ENCODE results near the gene TANC1. TPM values are rescaled to one million over a fixed set of nuclear protein-coding genes. Genes with fewer than 3 reads are reported as not detected.
A peak's percentile ranks its signal among the peaks of the same experiment; 100 is the strongest.

Gene TANC1
- total and polyA plus RNA-seq, 2 of the 4 experiments (the other 2 are of a cell fraction) = 10.2 to 12.9 TPM

DNA sequence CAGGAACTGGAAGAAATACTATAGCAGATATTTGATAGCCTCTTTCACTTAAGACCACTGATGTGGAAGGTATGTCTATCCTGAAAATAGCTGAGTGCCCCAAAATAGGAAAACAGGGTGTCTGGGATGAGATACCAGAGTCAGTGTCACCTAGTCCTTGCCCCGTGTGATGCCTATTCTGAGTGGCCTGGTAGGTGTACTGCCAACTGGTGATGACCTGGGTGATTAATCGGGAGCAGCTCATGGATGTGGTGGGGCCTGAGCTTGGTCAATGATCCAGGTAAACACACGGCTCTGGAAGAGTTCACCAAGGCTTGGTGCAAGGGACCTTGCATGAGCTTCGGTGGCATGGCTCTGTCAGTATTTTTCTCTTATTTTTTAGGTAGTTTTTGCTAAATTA, 95.2 kb downstream of the TANC1 start:
- Histone ChIP-seq H3K4me2 (ENCODE audit: low read depth, low read length) (no peak overlapping the region), H3K56ac (ENCODE audit: extremely low read depth, insufficient read depth, low read length) (no peak overlapping the region), H2BK15ac (ENCODE audit: low read depth, low read length) (no peak overlapping the region), H3K36me3 (ENCODE audit: control insufficient read depth, insufficient read depth, low read length) (peaks cover 6% of the 10 kb centered on the region), H3K27me3 (ENCODE audit: control insufficient read depth, insufficient read depth, low read length) (no peaks in the 10 kb centered on the region), H2BK20ac (ENCODE audit: low read depth, low read length) (no peak overlapping the region), H2BK120ac (ENCODE audit: low read depth, low read length) (no peak overlapping the region), H2AFZ (replicated peaks; ENCODE audit: low read length, poor library complexity) (no peak overlapping the region), H2BK5ac (ENCODE audit: low read depth, low read length, poor library complexity, severe bottlenecking) (no peak overlapping the region), H3K9me1 (ENCODE audit: insufficient read depth, low read length) (peaks cover 16% of the 10 kb centered on the region; the same call in 1 of the 2 replicates), H4K91ac (ENCODE audit: insufficient read depth, low read depth, low read length) (0 out of 2 replicates have a peak overlapping the region, but pooled peaks have one; percentile 1), H3K27ac (ENCODE audit: insufficient read depth, low read length) (no peak overlapping the region), H2AK9ac (replicated peaks; ENCODE audit: low read depth, low read length, poor library complexity) (no peak overlapping the region), H4K8ac (ENCODE audit: low read depth in 2 of 2, low read length in 2 of 2) (no peak overlapping the region), H3K4me3 (ENCODE audit: insufficient read depth, low read depth, low read length) (no peak overlapping the region), H4K5ac (ENCODE audit: low read depth, low read length) (0 out of 2 replicates have a peak overlapping the region, but pooled peaks have one; percentile 36), H3K9me3 (ENCODE audit: control insufficient read depth, insufficient read depth, low read length) (no peaks in the 10 kb centered on the region), H3K79me1 (ENCODE audit: low read depth in 1 of 2, low read length in 2 of 2) (peaks cover 12 to 43% of the 10 kb centered on the region in 2 experiments), H3K23ac (ENCODE audit: low read depth, low read length) (no peak overlapping the region), H2AK5ac (ENCODE audit: low read depth, low read length) (no peak overlapping the region; the same call in 1 of the 2 replicates), H3K14ac (replicated peaks; ENCODE audit: low read depth, low read length) (peak overlapping the region; percentile 36; the same call in 1 of the 2 replicates), H3K4ac (ENCODE audit: low read depth, low read length) (peak overlapping the region; percentile 20; the same call in 1 of the 2 replicates), H3K4me1 (ENCODE audit: control insufficient read depth, insufficient read depth, low read length) (peaks cover 12% of the 10 kb centered on the region), H3K9ac (ENCODE audit: low read depth, low read length) (no peak overlapping the region), H3K18ac (ENCODE audit: low read depth, low read length) (no peak overlapping the region), H4K20me1 (ENCODE audit: insufficient read depth, low read length) (no peaks in the 10 kb centered on the region)
- in situ Hi-C loops (cut with MboI; ENCODE audit: low sequenced_read_pairs) (no loop called here), dilution Hi-C loops (cut with HindIII; ENCODE audit: low sequenced_read_pairs, unreplicated experiment) (no loop called here), intact Hi-C loops (cut with micrococcal nuclease) (no loop called here)
- ChIA-PET POLR2A (ENCODE audit: unreplicated experiment) (no interaction called here), CTCF (interaction anchor here (0.7 kb wide), 1 partner anchor 921 kb away, joined by 5 read pairs; no protein-coding TSS in a partner anchor)
- no peak for DNase-seq
- WGBS, 2 experiments (ENCODE audit: extremely low coverage in 2 of 2, insufficient read length in 1 of 2) = 80% methylated on average over 1 of the region's 4 CpGs; no CpG with 5 or more reads in 1 of the 2 experiments
- TF ChIP-seq RFX5 (IDR thresholded peaks at IDR 0.05; ENCODE audit: low read depth, low read length) (no peak), NFE2L2 (IDR thresholded peaks at IDR 0.05; ENCODE audit: low read depth, low read length) (no peak), POLR2A (IDR thresholded peaks at IDR 0.05; ENCODE audit: low read depth, low read length) (no peak), SMC3 (IDR thresholded peaks at IDR 0.05; ENCODE audit: low read depth, low read length) (no peak), RAD21 (IDR thresholded peaks at IDR 0.05; ENCODE audit: low read length) (no peak), MAZ (IDR thresholded peaks at IDR 0.05; ENCODE audit: borderline replicate concordance, low read depth, low read length) (no peak), CEBPB (IDR thresholded peaks at IDR 0.05; ENCODE audit: low read depth, low read length) (no peak), RCOR1 (IDR thresholded peaks at IDR 0.05; ENCODE audit: insufficient replicate concordance, low read length) (no peak), CHD1 (IDR thresholded peaks at IDR 0.05; ENCODE audit: low read depth, low read length) (no peak), FOS (IDR thresholded peaks at IDR 0.05; ENCODE audit: low read depth, low read length) (no peak), BHLHE40 (IDR thresholded peaks at IDR 0.05; ENCODE audit: low read depth, low read length) (no peak), MXI1 (IDR thresholded peaks at IDR 0.05; ENCODE audit: borderline replicate concordance, low read depth, low read length) (no peak), MAFK (IDR thresholded peaks at IDR 0.05; ENCODE audit: low read depth, low read length) (no peak)
- TF ChIP-seq, protein P1, sequence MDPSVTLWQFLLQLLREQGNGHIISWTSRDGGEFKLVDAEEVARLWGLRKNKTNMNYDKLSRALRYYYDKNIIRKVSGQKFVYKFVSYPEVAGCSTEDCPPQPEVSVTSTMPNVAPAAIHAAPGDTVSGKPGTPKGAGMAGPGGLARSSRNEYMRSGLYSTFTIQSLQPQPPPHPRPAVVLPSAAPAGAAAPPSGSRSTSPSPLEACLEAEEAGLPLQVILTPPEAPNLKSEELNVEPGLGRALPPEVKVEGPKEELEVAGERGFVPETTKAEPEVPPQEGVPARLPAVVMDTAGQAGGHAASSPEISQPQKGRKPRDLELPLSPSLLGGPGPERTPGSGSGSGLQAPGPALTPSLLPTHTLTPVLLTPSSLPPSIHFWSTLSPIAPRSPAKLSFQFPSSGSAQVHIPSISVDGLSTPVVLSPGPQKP (IDR thresholded peaks at IDR 0.05; ENCODE audit: borderline replicate concordance, low read depth, low read length) = no peak
- TF ChIP-seq, protein P2, sequence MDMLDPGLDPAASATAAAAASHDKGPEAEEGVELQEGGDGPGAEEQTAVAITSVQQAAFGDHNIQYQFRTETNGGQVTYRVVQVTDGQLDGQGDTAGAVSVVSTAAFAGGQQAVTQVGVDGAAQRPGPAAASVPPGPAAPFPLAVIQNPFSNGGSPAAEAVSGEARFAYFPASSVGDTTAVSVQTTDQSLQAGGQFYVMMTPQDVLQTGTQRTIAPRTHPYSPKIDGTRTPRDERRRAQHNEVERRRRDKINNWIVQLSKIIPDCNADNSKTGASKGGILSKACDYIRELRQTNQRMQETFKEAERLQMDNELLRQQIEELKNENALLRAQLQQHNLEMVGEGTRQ (IDR thresholded peaks at IDR 0.05; ENCODE audit: low read depth, low read length) = no peak
- TF ChIP-seq, protein P3, sequence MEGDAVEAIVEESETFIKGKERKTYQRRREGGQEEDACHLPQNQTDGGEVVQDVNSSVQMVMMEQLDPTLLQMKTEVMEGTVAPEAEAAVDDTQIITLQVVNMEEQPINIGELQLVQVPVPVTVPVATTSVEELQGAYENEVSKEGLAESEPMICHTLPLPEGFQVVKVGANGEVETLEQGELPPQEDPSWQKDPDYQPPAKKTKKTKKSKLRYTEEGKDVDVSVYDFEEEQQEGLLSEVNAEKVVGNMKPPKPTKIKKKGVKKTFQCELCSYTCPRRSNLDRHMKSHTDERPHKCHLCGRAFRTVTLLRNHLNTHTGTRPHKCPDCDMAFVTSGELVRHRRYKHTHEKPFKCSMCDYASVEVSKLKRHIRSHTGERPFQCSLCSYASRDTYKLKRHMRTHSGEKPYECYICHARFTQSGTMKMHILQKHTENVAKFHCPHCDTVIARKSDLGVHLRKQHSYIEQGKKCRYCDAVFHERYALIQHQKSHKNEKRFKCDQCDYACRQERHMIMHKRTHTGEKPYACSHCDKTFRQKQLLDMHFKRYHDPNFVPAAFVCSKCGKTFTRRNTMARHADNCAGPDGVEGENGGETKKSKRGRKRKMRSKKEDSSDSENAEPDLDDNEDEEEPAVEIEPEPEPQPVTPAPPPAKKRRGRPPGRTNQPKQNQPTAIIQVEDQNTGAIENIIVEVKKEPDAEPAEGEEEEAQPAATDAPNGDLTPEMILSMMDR (conservative IDR thresholded peaks at IDR 0.05; ENCODE audit: low read depth, low read length) = no peak
- BruUV-seq (replicated peaks) = no TSS peak
- ATAC-seq (ENCODE audit: low read depth) = no peak

All from IMR-90 (cell line).